ENCODE results near the gene CSNK1G1.
A peak's percentile ranks its signal among the peaks of the same experiment; 100 is the strongest.
"Not testable (repeated sequence)": the region's sequence is repeated elsewhere in the genome, so short reads cannot be mapped to it uniquely, and the experiment has no call there.

The CSNK1G1 gene

GRCh38 chr15:64245405-64245804 is 110.6 kb downstream of the CSNK1G1 start:
- no peak for DNase-seq (ENCODE audit: low read depth, low spot score)

- DNase-seq (ENCODE audit: low read depth, low spot score) = no peak
These were observed 118.3 kb downstream of the CSNK1G1 start for GRCh38 chr15:64237677-64238076.

GRCh38 chr15:64236156-64236894 is 119.6 kb downstream of the CSNK1G1 start:
- DNase-seq (ENCODE audit: low read depth, low spot score) = no peak

GRCh38 chr15:64235552-64235951 is 120.4 kb downstream of the CSNK1G1 start:
- no peak for DNase-seq (ENCODE audit: low read depth, low spot score)

- no peak for DNase-seq (ENCODE audit: low read depth, low spot score)
These were observed 122.7 kb downstream of the CSNK1G1 start for GRCh38 chr15:64233299-64233698.

- no peak for DNase-seq (ENCODE audit: low read depth, low spot score)
These were observed 123.6 kb downstream of the CSNK1G1 start for GRCh38 chr15:64232400-64232799.

- DNase-seq (ENCODE audit: low read depth, low spot score) = no peak
These were observed 126.7 kb downstream of the CSNK1G1 start for GRCh38 chr15:64229129-64229724.

GRCh38 chr15:64225804-64226203 is 130.2 kb downstream of the CSNK1G1 start:
- no peak for DNase-seq (ENCODE audit: low read depth, low spot score)

GRCh38 chr15:64224511-64224910 is 131.5 kb downstream of the CSNK1G1 start:
- DNase-seq (ENCODE audit: low read depth, low spot score) = no peak

GRCh38 chr15:64223882-64224281 is 132.1 kb downstream of the CSNK1G1 start:
- no peak for DNase-seq (ENCODE audit: low read depth, low spot score)

- no peak for DNase-seq (ENCODE audit: low read depth, low spot score)
These were observed 133.2 kb downstream of the CSNK1G1 start for GRCh38 chr15:64222573-64223366.

GRCh38 chr15:64221911-64222310 is 134.1 kb downstream of the CSNK1G1 start:
- not testable (repeated sequence) for DNase-seq (ENCODE audit: low read depth, low spot score)

- DNase-seq (ENCODE audit: low read depth, low spot score) = not testable (repeated sequence)
These were observed 138.6 kb downstream of the CSNK1G1 start for GRCh38 chr15:64217429-64217750.

- no peak for DNase-seq (ENCODE audit: low read depth, low spot score)
These were observed 139.1 kb downstream of the CSNK1G1 start for GRCh38 chr15:64216730-64217428.

GRCh38 chr15:64216196-64216595 is 139.8 kb downstream of the CSNK1G1 start:
- no peak for DNase-seq (ENCODE audit: low read depth, low spot score)

GRCh38 chr15:64213646-64214045 is 142.3 kb downstream of the CSNK1G1 start:
- DNase-seq (ENCODE audit: low read depth, low spot score) = no peak

- DNase-seq (ENCODE audit: low read depth, low spot score) = no peak
These were observed 144.3 kb downstream of the CSNK1G1 start for GRCh38 chr15:64211696-64212095.

GRCh38 chr15:64210371-64210770 is 145.6 kb downstream of the CSNK1G1 start:
- DNase-seq (ENCODE audit: low read depth, low spot score) = no peak

- DNase-seq (ENCODE audit: low read depth, low spot score) = peak; percentile 20
These were observed 146.2 kb downstream of the CSNK1G1 start for GRCh38 chr15:64209680-64210334.

- no peak for DNase-seq (ENCODE audit: low read depth, low spot score)
These were observed 150.8 kb downstream of the CSNK1G1 start for GRCh38 chr15:64205202-64205601.

- DNase-seq (ENCODE audit: low read depth, low spot score) = no peak
These were observed 158.5 kb downstream of the CSNK1G1 start for GRCh38 chr15:64197425-64197824.

- no peak for DNase-seq (ENCODE audit: low read depth, low spot score)
These were observed 162.0 kb downstream of the CSNK1G1 start for GRCh38 chr15:64193971-64194370.

Measured in smooth muscle cell of the brain vasculature (primary cell).